A549 (cell line): ENCODE measurements around the gene STIMATE. TPM values are rescaled to one million over a fixed set of nuclear protein-coding genes. Genes with fewer than 3 reads are reported as not detected.

Experiments
- ATAC-seq, 2 experiments: fragments of 200-7000 bp in 1 of 2; fragments of >200 bp in 1 of 2; cut with Nextera tagmentation in 1 of 2; cut with Tn5 transposase in 1 of 2; 3 replicates each; pipeline versions ENCODE4 v1.8.0 to v1.9.1; 2018 to 2020; ENCODE audit warnings: mild to moderate bottlenecking in 1 of 2, moderate library complexity in 1 of 2
- CTCF ChIA-PET: fragments of 300-600 bp; sonication (Branson Sonifier 250); formaldehyde crosslinking; extraction: SDS; loops from one replicate; lab custom pipeline; 2021; ENCODE audit warnings: antibody characterized with exemption, inconsistent platforms; lab: Yijun Ruan, JAX
- POLR2A ChIA-PET: fragments of 350-600 bp; formaldehyde crosslinking; extraction: SDS; loops from one replicate; lab custom pipeline; 2021; ENCODE audit warnings: antibody characterized with exemption, inconsistent platforms; lab: Yijun Ruan, JAX
- DNase-seq, 2 experiments: peaks; one replicate each; pipeline versions ENCODE4 v3.0.0 to v3.0.0-alpha.2; 2011 to 2016; ENCODE audit warnings: low read depth in 1 of 2, low spot score in 1 of 2
- FAIRE-seq: peaks from 2 replicates; lab custom pipeline; 2011; peaks lifted over from hg19 to GRCh38; lab: Jason Lieb, UNC
- H3K27ac ChIP-seq, 2 experiments: fragments of >200 bp; sonication (Bioruptor Twin); formaldehyde crosslinking; 3 replicates each; pipeline ENCODE4 v1.5.1; 2016 to 2017
- H3K4me1 ChIP-seq: fragments of >200 bp; sonication (Bioruptor Twin); formaldehyde crosslinking; 3 replicates; pipeline ENCODE4 v1.6.1; 2016
- H3K4me2 ChIP-seq: fragments of >200 bp; sonication (Bioruptor Twin); formaldehyde crosslinking; 3 replicates; pipeline ENCODE4 v1.6.1; 2016
- H3K4me3 ChIP-seq: fragments of >200 bp; sonication (Bioruptor Twin); formaldehyde crosslinking; 3 replicates; pipeline ENCODE4 v1.5.1; 2016
- H3K9me3 ChIP-seq: fragments of >200 bp; sonication (Bioruptor Twin); formaldehyde crosslinking; 3 replicates; pipeline ENCODE4 v1.6.1; 2016
- BHLHE40 ChIP-seq: IDR thresholded peaks from 2 replicates; pipeline ENCODE4 v1.6.1; 2012; ENCODE audit warnings: low read depth, low read length, inconsistent platforms
- CBX2 ChIP-seq: fragments of 200-600 bp; sonication (generic); IDR thresholded peaks from 2 replicates; pipeline ENCODE4 v1.6.1; 2016; ENCODE audit warnings: low read depth, mild to moderate bottlenecking, borderline replicate concordance
- CBX8 ChIP-seq: fragments of 200-600 bp; sonication (generic); IDR thresholded peaks from 2 replicates; pipeline ENCODE4 v1.6.1; 2016
- EHF ChIP-seq: fragments of 250-450 bp; sonication (Bioruptor Pico); IDR thresholded peaks from 2 replicates; pipeline ENCODE4 v1.5.0; 2020; ENCODE audit warnings: mild to moderate bottlenecking
- EHMT2 ChIP-seq: fragments of 200-600 bp; sonication (generic); IDR thresholded peaks from 2 replicates; pipeline ENCODE4 v1.6.1; 2016; ENCODE audit warnings: antibody characterized with exemption, low read depth, mild to moderate bottlenecking, moderate library complexity
- ELK1 ChIP-seq: fragments of 150-350 bp; IDR thresholded peaks from 2 replicates; pipeline ENCODE4 v1.6.1; 2014; ENCODE audit warnings: low read depth, mild to moderate bottlenecking, low read length
- HMGXB4 ChIP-seq: fragments of 250-450 bp; sonication (Bioruptor Pico); IDR thresholded peaks from 2 replicates; pipeline ENCODE4 v1.5.0; 2021; ENCODE audit warnings: mild to moderate bottlenecking, moderate library complexity, borderline replicate concordance
- HOXA7 ChIP-seq: fragments of 250-450 bp; sonication (Bioruptor Pico); IDR thresholded peaks from 2 replicates; pipeline ENCODE4 v1.5.0; 2020; ENCODE audit warnings: mild to moderate bottlenecking, moderate library complexity
- JUN ChIP-seq, 2 experiments: fragments of >200 bp; sonication (Bioruptor Twin); formaldehyde crosslinking; IDR thresholded peaks; 2 replicates in 1 of 2; 3 replicates in 1 of 2; pipeline ENCODE4 v1.6.1; 2016 to 2017
- KDM1A ChIP-seq: fragments of 200-600 bp; sonication (generic); IDR thresholded peaks from 2 replicates; pipeline ENCODE4 v1.6.1; 2016; ENCODE audit warnings: low read depth, mild to moderate bottlenecking
- MAFK ChIP-seq: fragments of 450-650 bp; IDR thresholded peaks from 2 replicates; pipeline ENCODE4 v1.6.1; 2014; ENCODE audit not compliant: partially characterized antibody
- NFE2L2 ChIP-seq: fragments of 150-350 bp; conservative IDR thresholded peaks from 2 replicates; pipeline ENCODE4 v1.6.1; 2014; ENCODE audit warnings: low read length
- NR3C1 ChIP-seq: fragments of >200 bp; sonication (Bioruptor Twin); formaldehyde crosslinking; IDR thresholded peaks from 3 replicates; pipeline ENCODE4 v1.6.1; 2017
- PBX3 ChIP-seq: IDR thresholded peaks from 2 replicates; pipeline ENCODE4 v1.6.1; 2012
- POLR2A ChIP-seq: IDR thresholded peaks from 2 replicates; pipeline ENCODE4 v1.6.1; 2012; ENCODE audit warnings: mild to moderate bottlenecking, low read length
- RAD21 ChIP-seq, 2 experiments: fragments of >200 bp in 1 of 2; sonication (Bioruptor Twin) in 1 of 2; formaldehyde crosslinking in 1 of 2; IDR thresholded peaks in 1 of 2; conservative IDR thresholded peaks in 1 of 2; 2 replicates in 1 of 2; 3 replicates in 1 of 2; pipeline ENCODE4 v1.6.1; 2012 to 2018; ENCODE audit warnings: inconsistent platforms in 1 of 2
- RARB ChIP-seq: fragments of 250-450 bp; sonication (Bioruptor Pico); IDR thresholded peaks from 2 replicates; pipeline ENCODE4 v1.8.0; 2021; ENCODE audit warnings: mild to moderate bottlenecking, moderate library complexity
- RCOR1 ChIP-seq: fragments of 150-350 bp; IDR thresholded peaks from 2 replicates; pipeline ENCODE4 v1.6.1; 2014; ENCODE audit warnings: antibody characterized with exemption, low read length, low read depth
- RNF2 ChIP-seq: fragments of 200-600 bp; sonication (generic); IDR thresholded peaks from 2 replicates; pipeline ENCODE4 v1.6.1; 2016; ENCODE audit warnings: low read depth, mild to moderate bottlenecking, antibody characterized with exemption, moderate library complexity, borderline replicate concordance
- SMC3 ChIP-seq: fragments of >200 bp; sonication (Bioruptor Twin); formaldehyde crosslinking; IDR thresholded peaks from 3 replicates; pipeline ENCODE4 v1.6.1; 2018; ENCODE audit warnings: inconsistent platforms
- TP53 ChIP-seq: fragments of 250-450 bp; sonication (Bioruptor Pico); IDR thresholded peaks from 2 replicates; pipeline ENCODE4 v1.5.0; 2021; ENCODE audit warnings: mild to moderate bottlenecking, moderate library complexity
- ZFP36 ChIP-seq: fragments of 450-650 bp; IDR thresholded peaks from 2 replicates; pipeline ENCODE4 v1.6.1; 2014; ENCODE audit warnings: borderline replicate concordance; ENCODE audit not compliant: partially characterized antibody
- WGBS: methylation state at CpG from one replicate; pipeline ENCODE4 v1.1.6; 2017; ENCODE audit errors: missing lambda C conversion rate; 5-methylcytosine and 5-hydroxymethylcytosine counted together
- polyA plus RNA-seq, 4 experiments: library from polyadenylated mRNA; depleted of rRNA in 3 of 4; stranded (reverse); fragments of >200 nt; fragmentation: RNase III in 1 of 4; extraction: RNeasy Plus Mini Kit Qiagen cat#74134 plus additional on column Dnase treatment in 1 of 4; gene quantifications; 2 replicates in 3 of 4; 3 replicates in 1 of 4; pipeline ENCODE4 v1.2.3, GENCODE V29; 2011 to 2017

The STIMATE gene
- polyA plus RNA-seq, 2 of the 4 experiments (the other 2 are of a cell fraction): 5.2 to 5.5 TPM

- TF ChIP-seq PBX3 (no peak), RAD21 (conservative IDR thresholded peaks at IDR 0.05 in 1 of 2, IDR thresholded peaks at IDR 0.05 in 1 of 2) (no peak), HOXA7 (CRISPR knock-in tag) (no peak)
These were observed 50.8 kb downstream of the STIMATE start (continued) for GRCh38 chr3:52846432-52846965.

GRCh38 chr3:52845691-52846431, 51.5 kb downstream of the STIMATE start:
- no peak overlapping the region for H3K4me2 ChIP-seq
- H3K4me3 ChIP-seq: no peak overlapping the region
- no peak overlapping the region for H3K27ac ChIP-seq
- H3K4me1 ChIP-seq: no peaks in the 10 kb centered on the region
- CTCF ChIA-PET: interaction anchor here (0.6 to 0.7 kb wide), 2 partner anchors 24 to 73 kb away, joined by 3 read pairs; no protein-coding TSS in a partner anchor
- FAIRE-seq (no peak), DNase-seq (peak in 1 of 2 experiments; percentile 8), ATAC-seq (peak; percentile 60 to 78; a peak in 3 of 6 replicates)
- H3K9me3 ChIP-seq: no peaks in the 10 kb centered on the region
- 67% methylated on average over 5 of the region's 7 CpGs for WGBS
- TF ChIP-seq KDM1A: no peak
- TF ChIP-seq NFE2L2: no peak
- TF ChIP-seq TP53 (CRISPR knock-in tag): no peak
- no peak for TF ChIP-seq CBX8
- TF ChIP-seq SMC3: peak; percentile 22; the same call in 1 of the 3 replicates
- POLR2A ChIA-PET: no interaction called here

GRCh38 chr3:52845157-52845556, 52.2 kb downstream of the STIMATE start:
- DNase-seq: no peak
- ChIA-PET CTCF (interaction anchor here (0.6 kb wide), 2 partner anchors 72 to 87 kb away, joined by 3 read pairs; no protein-coding TSS in a partner anchor), POLR2A (no interaction called here)
- Histone ChIP-seq H3K9me3 (no peaks in the 10 kb centered on the region), H3K4me2 (no peak overlapping the region), H3K27ac (no peak overlapping the region), H3K4me3 (no peak overlapping the region), H3K4me1 (no peaks in the 10 kb centered on the region)
- peak in 1 of 2 experiments; percentile 18; a peak in 1 of 6 replicates for ATAC-seq
- 43% methylated on average over 6 of the region's 6 CpGs for WGBS
- FAIRE-seq: no peak
- TF ChIP-seq MAFK (no peak), ZFP36 (no peak), BHLHE40 (no peak)

GRCh38 chr3:52844290-52844975, 52.9 kb downstream of the STIMATE start:
- H3K4me1 ChIP-seq: no peaks in the 10 kb centered on the region
- H3K27ac ChIP-seq: no peak overlapping the region
- no peak for DNase-seq
- POLR2A ChIA-PET: no interaction called here
- 90% methylated on average over 18 of the region's 18 CpGs for WGBS
- FAIRE-seq: no peak
- H3K4me3 ChIP-seq: no peak overlapping the region
- CTCF ChIA-PET: interaction anchor here (0.6 to 1.6 kb wide), 2 partner anchors 86 to 229 kb away, joined by 3 read pairs; no protein-coding TSS in a partner anchor
- no peak overlapping the region for H3K4me2 ChIP-seq
- ATAC-seq: no peak
- H3K9me3 ChIP-seq: no peaks in the 10 kb centered on the region
- no peak for TF ChIP-seq EHMT2
- no peak for TF ChIP-seq NR3C1
- no peak for TF ChIP-seq JUN (IDR thresholded peaks at IDR 0.05)
- TF ChIP-seq POLR2A: no peak
- TF ChIP-seq EHF: no peak
- TF ChIP-seq RARB (CRISPR knock-in tag): no peak
- no peak for TF ChIP-seq HMGXB4
- no peak for TF ChIP-seq RCOR1
- no peak for TF ChIP-seq ELK1
- no peak for TF ChIP-seq RNF2
- no peak for TF ChIP-seq CBX2
- no peak for TF ChIP-seq BHLHE40
